HG03064 (cell line): ENCODE measurements around the gene TMEM18.
"Not testable (repeated sequence)": the region's sequence is repeated elsewhere in the genome, so short reads cannot be mapped to it uniquely, and the experiment has no call there.

Experiments
- ATAC-seq: cut with Tn5 transposase; IDR thresholded peaks from one replicate; pipeline ENCODE4 v1.9.1; 2021; ENCODE audit warnings: low read depth; ENCODE audit not compliant: unreplicated experiment

Gene TMEM18

GRCh38 chr2:694174-694573 lies 17.0 kb upstream of the TMEM18 start:
- no peak for ATAC-seq

GRCh38 chr2:693606-694005 lies 16.4 kb upstream of the TMEM18 start:
- no peak for ATAC-seq

- no peak for ATAC-seq
Observed at GRCh38 chr2:692767-693166, 15.6 kb upstream of the TMEM18 start.

GRCh38 chr2:691821-692761 lies 14.9 kb upstream of the TMEM18 start:
- no peak for ATAC-seq

DNA sequence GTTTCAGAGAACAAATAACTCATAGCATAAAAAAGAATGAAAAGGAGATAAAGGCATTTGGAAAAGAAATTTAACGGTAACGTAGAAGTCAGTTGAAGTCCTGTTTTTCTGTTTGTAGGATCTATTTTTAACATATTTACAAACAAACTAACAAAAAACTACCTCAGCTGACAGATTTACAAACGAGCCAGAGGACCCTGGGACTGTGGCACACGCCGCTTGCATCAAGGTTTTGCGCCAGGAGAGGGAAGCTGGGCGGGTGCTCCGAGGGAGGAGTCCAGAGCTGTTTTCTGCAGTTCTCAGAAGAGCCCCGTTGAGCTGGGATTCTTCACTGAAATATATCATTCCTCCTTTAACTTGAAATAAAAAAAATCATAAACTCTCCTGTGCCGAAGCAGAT lies 13.6 kb upstream of the TMEM18 start:
- no peak for ATAC-seq

DNA sequence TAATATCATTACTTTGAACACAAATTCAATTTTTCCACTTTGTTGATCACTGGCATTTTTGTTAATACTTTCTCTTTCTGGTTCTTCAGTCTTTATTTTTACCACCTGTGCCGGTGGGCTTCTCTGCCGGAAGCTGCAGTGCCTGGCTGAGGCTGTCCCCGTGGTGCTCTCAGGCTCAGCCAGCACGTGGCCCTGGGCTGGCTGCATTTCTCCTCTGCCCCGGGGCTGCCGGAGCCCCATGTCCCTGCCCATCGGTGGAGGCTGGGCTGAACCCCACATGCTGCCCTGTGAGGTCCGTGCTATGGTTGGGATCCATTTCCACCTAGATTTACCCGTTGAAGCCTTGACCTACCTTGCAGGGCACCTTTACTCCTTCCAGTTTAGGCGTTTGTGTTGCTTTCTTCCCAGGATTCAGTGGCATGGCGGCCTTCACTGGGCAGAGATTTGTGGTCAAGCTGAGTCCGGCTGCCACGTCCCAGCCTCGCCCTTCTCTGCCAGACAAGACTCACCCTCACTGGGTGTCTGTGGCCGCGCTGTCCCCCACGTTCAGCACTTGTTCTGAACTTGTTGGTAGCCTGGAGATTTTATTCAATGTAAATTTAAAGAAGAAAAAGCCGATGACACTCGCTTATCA lies 12.8 kb upstream of the TMEM18 start:
- ATAC-seq: no peak

DNA sequence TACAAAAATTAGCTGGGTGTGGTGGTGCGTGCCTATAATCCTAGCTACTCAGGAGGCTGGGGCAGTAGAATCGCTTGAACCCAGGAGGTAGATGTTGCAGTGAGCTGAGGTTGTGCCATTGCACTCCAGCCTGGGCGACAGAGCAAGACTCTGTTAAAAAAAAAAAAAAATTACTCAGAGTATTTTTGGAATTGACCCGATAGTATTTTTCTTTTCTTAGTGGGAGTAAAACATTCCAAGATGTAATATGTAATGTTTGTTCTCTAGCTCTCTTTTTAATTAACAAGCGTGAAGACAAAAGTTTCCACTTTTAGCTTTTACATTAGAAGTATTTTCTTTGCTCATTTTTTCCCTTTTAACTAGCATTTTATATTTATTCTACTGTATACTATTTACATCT lies 12.0 kb upstream of the TMEM18 start:
- ATAC-seq: no peak

DNA sequence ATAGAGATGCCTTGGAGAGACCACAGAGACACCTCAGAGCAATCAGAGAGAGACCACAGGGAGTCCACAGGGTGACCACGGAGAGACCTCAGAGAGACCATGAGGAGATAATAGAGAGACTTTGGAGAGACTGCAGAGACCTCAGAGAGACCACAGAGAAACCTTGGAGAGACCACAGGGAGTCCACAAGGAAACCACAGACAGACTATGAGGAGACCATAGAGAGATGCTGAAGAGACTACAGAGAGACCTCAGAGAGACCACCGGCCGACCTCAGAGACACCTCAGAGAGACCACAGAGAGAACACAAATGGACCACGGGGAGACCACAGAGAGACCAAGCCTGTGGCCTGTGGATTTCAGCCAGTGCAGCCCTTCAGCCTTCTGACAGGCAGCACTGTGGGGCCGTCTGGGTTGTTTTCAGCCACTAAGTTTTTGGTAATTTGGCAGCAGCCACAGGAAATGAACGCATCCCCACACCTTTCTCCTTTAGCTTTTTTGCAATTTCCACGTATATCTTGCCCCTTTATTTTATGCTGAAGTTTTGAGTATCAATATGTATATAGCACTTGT lies 11.4 kb upstream of the TMEM18 start:
- no peak for ATAC-seq

DNA sequence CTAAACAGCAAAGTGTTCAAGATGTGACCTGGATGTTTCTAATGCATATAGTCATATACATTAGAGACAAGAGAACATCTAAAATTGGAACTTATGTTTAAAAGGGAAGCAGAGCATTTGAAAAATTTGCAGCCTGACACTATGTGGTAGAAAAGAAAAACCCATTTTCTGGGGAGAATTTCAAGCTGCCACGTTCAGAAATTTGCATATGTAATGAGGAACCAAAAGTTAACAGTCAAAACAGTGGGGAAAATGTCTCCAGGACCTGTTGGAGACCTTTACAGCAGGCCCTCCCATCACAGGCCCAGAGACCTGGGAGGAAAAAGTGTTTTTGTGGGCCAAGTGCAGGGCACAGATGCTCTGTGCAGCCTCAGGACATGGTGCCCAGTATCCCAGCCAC lies 8.2 kb upstream of the TMEM18 start:
- ATAC-seq: no peak

DNA sequence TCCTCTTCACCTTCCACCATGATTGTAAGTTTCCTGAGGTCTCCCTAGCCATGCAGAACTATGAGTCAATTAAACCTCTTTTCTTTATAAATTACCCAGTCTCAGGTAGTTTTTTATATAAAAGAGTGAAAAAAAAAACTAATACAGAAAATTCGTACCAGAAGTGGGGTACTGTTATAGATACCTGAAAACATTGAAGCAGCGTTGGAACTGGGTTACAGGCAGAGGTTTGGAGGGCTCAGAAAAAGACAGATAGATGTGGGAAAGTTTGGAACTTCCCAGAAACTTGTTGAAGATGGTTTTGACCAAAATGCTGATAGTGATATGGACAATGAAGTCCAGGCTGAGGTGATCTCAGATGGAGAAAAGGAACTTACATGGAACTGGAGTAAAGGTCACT lies 7.7 kb upstream of the TMEM18 start:
- ATAC-seq: not testable (repeated sequence)

GRCh38 chr2:682226-682625 lies 5.0 kb upstream of the TMEM18 start:
- ATAC-seq: no peak

- ATAC-seq: no peak
Observed at GRCh38 chr2:681312-681711, 4.1 kb upstream of the TMEM18 start.

DNA sequence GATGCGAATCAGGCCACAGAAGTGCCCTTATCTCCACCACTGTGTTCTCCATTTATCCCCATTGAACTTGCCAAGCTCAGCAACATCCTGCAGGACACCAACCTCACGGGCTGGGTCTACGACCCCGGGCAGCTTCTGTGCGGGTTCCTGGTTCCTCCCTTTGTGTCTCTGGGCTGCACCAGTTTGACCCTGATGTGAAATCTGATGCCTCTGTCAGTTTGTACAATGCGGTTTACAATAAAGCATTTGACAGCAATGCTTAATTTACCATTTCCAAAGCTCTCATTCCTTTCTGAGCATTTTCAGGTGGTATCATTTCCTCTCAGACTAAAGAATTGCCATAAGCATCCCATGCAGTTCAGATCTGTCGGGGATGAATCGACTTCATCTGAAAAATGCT lies 3.3 kb upstream of the TMEM18 start:
- ATAC-seq: no peak

GRCh38 chr2:678964-679363 lies 1.8 kb upstream of the TMEM18 start:
- no peak for ATAC-seq

DNA sequence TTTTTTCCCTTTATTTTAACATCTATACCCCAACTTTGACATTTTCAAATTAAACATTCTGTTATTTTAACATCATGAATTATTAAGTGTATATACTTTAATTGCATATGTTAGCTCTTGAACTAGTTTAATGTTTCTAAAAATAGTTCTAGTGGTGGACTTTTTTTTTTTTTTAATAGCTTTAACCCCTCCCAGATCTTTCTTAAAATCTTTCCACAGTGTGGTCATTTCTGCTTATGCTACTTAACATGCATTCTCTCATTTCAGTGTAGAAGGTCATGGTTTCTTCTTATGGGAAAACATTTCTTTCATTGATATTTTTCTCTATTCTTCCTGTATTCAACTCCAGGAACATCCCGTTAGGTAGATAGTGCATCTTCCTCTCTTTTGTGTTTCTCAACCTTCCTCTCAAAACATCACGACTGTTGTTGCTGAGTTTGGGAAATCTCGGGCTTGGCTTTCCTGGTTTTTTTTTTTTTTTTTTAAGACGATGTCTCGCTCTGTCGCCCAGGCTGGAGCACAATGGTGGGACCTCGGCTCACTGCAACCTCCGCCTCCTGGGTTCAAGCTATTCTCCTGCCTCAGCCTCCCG lies 849 bp upstream of the TMEM18 start:
- ATAC-seq: no peak

DNA sequence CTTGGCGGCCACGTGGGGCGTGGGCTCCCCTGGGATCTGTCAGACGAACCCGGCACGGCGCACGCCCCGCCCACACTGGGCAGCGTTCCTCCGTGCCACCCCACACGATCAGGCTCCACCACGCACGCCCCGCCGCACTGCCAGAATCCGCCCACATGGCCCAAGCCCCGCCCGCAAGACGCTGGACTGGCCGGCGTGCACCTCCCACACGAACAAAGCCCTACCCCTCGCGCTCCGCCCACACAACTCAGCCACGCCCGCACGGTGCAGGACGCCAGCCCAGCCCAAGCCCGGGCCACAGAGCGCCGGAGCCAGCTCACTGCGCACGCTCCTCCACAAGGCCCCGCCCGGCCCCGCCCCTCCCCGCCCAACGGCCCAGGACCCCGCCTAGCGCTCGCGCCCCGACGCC lies 555 bp downstream of the TMEM18 start:
- peak; percentile 86 for ATAC-seq

- ATAC-seq: peak; percentile 25
Observed at GRCh38 chr2:675982-676646, 1.1 kb downstream of the TMEM18 start.

- no peak for ATAC-seq
Observed at GRCh38 chr2:675460-675859, 1.7 kb downstream of the TMEM18 start.

- ATAC-seq: no peak
Observed at GRCh38 chr2:675051-675450, 2.2 kb downstream of the TMEM18 start.

GRCh38 chr2:674321-674985 lies 2.8 kb downstream of the TMEM18 start:
- ATAC-seq: no peak
